Upper lobe of right lung (tissue), 1 donor: ENCODE measurements around the gene ADAM23. TPM values are rescaled to one million over a fixed set of nuclear protein-coding genes. Genes with fewer than 3 reads are reported as not detected.

Experiments used
- ATAC-seq: fragments of 200-7000 bp; cut with Tn5 transposase; one replicate; pipeline ENCODE4 v1.9.1; 2020; ENCODE audit warnings: mild to moderate bottlenecking, moderate library complexity
- DNase-seq: peaks from one replicate; pipeline ENCODE4 v3.0.0-alpha.2; 2020
- H3K27ac ChIP-seq: fragments of 200-600 bp; one replicate; pipeline ENCODE4 v1.8.0; 2022
- H3K27me3 ChIP-seq: fragments of 200-600 bp; one replicate; pipeline ENCODE4 v1.8.0; 2022; ENCODE audit warnings: mild to moderate bottlenecking
- H3K36me3 ChIP-seq: fragments of 200-600 bp; one replicate; pipeline ENCODE4 v1.8.0; 2022
- H3K4me1 ChIP-seq: fragments of 200-600 bp; one replicate; pipeline ENCODE4 v1.8.0; 2022
- H3K4me3 ChIP-seq: fragments of 200-600 bp; one replicate; pipeline ENCODE4 v1.8.0; 2022; ENCODE audit warnings: mild to moderate bottlenecking
- H3K9me3 ChIP-seq: fragments of 200-600 bp; one replicate; pipeline ENCODE4 v1.8.0; 2022
- CTCF ChIP-seq: fragments of 200-600 bp; IDR thresholded peaks from one replicate; pipeline ENCODE4 v1.8.0; 2022; ENCODE audit warnings: antibody characterized with exemption
- intact Hi-C: fragments of 100-400 bp; cut with DNase I; formaldehyde crosslinking; loops from one replicate; pipeline ENCODE4 v1.11.0; 2022
- total RNA-seq: library from RNA; stranded (reverse); fragmentation: NEBNext Ultra II Directional; extraction: Animal tissue kit (Norgen Biotek cat#: 25700); gene quantifications from one replicate; pipeline ENCODE4 v1.2.1, GENCODE V29; 2021
- donor health status: DM: no; HTN: yes; CAD: no; lungs with severe emphysema.

The ADAM23 gene
- total RNA-seq, 1 donor from 2014 or later = 2.5 TPM

- intact Hi-C loops = no loop called here
- ATAC-seq (no peak), DNase-seq (no peak)
- Histone ChIP-seq H3K4me3 (no peak overlapping the region), H3K9me3 (no peaks in the 10 kb centered on the region), H3K27me3 (no peaks in the 10 kb centered on the region), H3K27ac (no peak overlapping the region), H3K36me3 (no peaks in the 10 kb centered on the region), H3K4me1 (no peaks in the 10 kb centered on the region)
- no peak for TF ChIP-seq CTCF
Observed at GRCh38 chr2:206610451-206610850, 167.1 kb downstream of the ADAM23 start.

DNA sequence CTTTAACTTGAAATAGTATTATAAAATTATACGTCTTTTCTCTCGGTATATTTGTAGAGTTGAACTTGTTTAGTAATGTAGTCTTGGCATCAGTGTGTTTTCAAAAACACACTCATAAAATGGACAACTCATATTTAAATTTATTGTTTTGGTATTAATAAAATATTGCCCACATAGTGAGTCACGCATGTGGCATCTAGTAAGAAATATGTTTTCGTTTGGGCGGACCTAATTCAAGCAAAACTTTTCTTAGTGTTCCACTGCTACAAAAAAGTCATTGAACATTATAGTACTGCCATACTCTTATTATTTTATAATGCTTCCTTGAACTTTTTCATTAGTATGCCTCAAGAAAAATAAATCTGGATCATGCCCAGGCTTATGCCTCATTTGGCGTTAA, 167.9 kb downstream of the ADAM23 start:
- Histone ChIP-seq H3K9me3 (no peaks in the 10 kb centered on the region), H3K36me3 (no peaks in the 10 kb centered on the region), H3K27ac (no peak overlapping the region), H3K4me1 (no peaks in the 10 kb centered on the region), H3K27me3 (no peaks in the 10 kb centered on the region), H3K4me3 (no peak overlapping the region)
- ATAC-seq = no peak
- DNase-seq = no peak
- intact Hi-C loops = no loop called here
- TF ChIP-seq CTCF = no peak

DNA sequence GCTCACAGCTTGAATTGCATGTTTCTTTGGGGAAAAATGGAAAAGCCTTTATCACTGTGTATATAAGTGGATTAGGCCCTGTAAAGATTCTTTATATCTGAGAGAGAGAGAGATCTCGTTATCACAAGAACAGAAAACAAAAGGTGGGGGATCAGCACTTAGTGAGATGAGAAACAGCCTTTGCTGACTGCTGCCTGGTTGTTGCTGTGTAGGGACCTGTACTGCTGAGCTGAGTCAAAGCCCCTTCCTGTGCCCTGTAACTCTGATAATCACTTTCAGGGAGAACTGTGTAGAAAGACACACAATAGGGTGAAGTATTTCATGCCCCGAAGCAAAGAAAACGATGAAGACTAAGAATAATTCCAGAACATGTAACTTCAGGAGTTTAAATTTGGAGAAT, 168.4 kb downstream of the ADAM23 start:
- Histone ChIP-seq H3K9me3 (no peaks in the 10 kb centered on the region), H3K36me3 (no peaks in the 10 kb centered on the region), H3K27me3 (no peaks in the 10 kb centered on the region), H3K27ac (no peak overlapping the region), H3K4me3 (no peak overlapping the region), H3K4me1 (no peaks in the 10 kb centered on the region)
- ATAC-seq (no peak), DNase-seq (no peak)
- no peak for TF ChIP-seq CTCF
- intact Hi-C loops = no loop called here

DNA sequence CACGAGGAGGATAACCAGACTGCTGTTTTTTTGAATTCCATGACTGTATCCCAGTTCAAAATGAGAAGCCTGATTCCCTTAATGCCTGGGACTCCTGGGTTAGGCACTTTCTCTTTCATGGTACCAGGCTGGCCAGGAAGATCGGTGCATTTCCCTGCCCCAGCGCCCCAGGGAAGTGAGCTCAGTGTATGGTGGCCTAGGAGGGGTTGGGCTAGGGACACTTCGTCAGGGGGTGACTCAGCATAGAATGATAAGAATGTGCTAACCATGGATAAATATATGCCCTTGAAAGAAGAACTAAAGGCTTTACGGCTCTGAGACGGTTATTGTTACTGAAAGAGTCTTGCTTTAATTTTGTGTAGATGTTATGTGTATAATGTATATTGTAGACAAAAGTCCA, 171.5 kb downstream of the ADAM23 start:
- no peak for ATAC-seq

GRCh38 chr2:206615417-206616089, 172.2 kb downstream of the ADAM23 start:
- Histone ChIP-seq H3K27ac (no peak overlapping the region), H3K4me1 (no peaks in the 10 kb centered on the region), H3K9me3 (no peaks in the 10 kb centered on the region), H3K36me3 (no peaks in the 10 kb centered on the region), H3K27me3 (no peaks in the 10 kb centered on the region), H3K4me3 (no peak overlapping the region)
- TF ChIP-seq CTCF = no peak
- DNase-seq (no peak), ATAC-seq (no peak)
- intact Hi-C loops = no loop called here

More for the DNA sequence above, 171.5 kb downstream of the ADAM23 start:
- TF ChIP-seq CTCF = no peak
- H3K4me1 ChIP-seq = no peaks in the 10 kb centered on the region
- no peak overlapping the region for H3K4me3 ChIP-seq
- H3K27me3 ChIP-seq = no peaks in the 10 kb centered on the region
- no peak for DNase-seq
- H3K36me3 ChIP-seq = no peaks in the 10 kb centered on the region
- intact Hi-C loops = no loop called here
- H3K27ac ChIP-seq = no peak overlapping the region
- no peaks in the 10 kb centered on the region for H3K9me3 ChIP-seq

GRCh38 chr2:206616151-206616550, 172.8 kb downstream of the ADAM23 start:
- H3K36me3 ChIP-seq = no peaks in the 10 kb centered on the region
- no peak for ATAC-seq
- H3K27me3 ChIP-seq = no peaks in the 10 kb centered on the region
- no peaks in the 10 kb centered on the region for H3K9me3 ChIP-seq
- TF ChIP-seq CTCF = no peak
- intact Hi-C loops = no loop called here
- no peak overlapping the region for H3K4me3 ChIP-seq
- H3K4me1 ChIP-seq = no peaks in the 10 kb centered on the region
- DNase-seq = no peak
- H3K27ac ChIP-seq = no peak overlapping the region
